UCSD-AML1 (cell line): ENCODE data around the gene MCIDAS.

Experiments used
- DNase-seq: peaks from one replicate; lab custom pipeline; 2025; ENCODE audit not compliant: unreplicated experiment; lab: John Stamatoyannopoulos, UW

The MCIDAS gene

DNA sequence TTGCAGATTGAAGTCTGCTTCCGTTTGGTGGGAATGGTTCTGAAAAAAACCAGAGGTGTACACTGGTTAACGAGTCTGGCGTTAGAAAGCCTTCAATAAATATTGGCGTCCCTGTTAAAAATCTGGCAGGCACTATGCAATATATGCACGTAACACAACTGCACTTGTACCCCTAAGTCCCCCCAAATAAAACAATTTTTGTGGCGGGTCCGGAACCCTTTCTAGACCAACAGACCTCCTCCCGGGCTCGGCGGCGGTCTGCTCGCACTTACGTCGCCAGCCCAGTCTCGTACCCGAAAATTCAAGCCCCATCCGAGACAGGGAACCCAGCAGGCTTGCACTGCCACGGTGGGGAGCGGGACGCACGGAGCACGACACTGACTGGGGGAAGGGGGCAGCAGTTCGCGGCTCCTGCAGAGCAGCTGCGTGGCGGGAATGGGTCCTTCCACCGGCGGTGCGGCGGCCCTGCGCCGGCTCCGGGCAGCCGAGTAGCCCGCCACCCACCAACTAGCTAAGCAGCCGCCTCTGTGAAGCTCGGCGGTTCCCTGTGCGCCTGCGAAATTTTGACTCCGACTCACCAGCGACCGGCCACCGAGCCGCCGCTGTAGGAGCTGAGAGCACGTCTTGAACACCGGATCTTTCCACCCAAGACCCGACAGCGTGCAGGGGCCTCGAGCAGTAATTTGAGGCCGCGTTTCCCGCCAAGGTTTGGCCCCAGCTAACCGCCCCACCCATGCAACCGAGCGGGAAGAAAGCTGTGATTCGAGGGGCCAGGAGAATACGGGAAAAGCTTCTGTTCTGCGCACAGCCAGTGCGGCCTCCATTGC, 3.9 kb downstream of the MCIDAS start:
- DNase-seq = no peak

DNA sequence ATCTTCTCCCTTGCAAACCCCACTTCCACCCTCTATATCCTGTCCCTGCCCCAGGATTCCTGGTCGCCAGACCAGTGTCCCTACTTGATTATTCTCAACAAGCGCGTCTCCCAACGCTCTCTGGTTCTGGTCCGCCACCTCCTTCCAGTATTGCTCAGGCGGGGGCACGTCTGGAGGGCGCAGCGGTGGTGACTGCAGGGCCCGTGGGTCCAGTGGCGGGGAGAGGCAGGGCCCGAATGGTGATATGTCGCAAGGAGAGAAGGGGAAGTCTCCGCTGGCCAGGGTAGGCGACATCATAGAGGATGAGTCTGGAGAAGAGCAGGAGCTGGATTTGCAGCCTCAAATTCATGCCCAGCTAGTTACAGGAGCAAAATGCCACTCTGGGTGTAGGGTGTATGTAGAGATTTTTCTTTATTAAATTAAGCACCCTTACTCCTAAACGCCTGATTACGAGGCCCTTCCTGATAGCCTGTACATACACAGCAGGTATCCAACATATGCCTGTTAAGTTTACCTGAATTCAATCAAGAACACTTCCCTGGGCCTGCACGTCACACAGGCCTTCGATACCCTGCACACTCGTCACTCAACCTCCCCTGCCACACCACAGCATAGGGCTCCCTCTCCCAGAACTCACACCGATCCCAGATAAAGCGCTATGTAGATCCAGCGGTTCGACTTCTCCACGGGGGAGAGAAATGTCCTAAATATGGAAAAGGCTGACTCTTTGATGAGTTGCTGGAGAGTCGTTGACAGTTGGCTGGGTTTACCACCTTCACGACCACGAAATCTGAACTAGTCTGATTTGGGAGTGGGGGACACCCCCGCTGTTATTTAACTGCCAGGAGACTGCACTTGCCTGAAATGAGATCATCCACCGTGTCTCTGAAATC, 4.8 kb downstream of the MCIDAS start:
- DNase-seq = no peak

DNA sequence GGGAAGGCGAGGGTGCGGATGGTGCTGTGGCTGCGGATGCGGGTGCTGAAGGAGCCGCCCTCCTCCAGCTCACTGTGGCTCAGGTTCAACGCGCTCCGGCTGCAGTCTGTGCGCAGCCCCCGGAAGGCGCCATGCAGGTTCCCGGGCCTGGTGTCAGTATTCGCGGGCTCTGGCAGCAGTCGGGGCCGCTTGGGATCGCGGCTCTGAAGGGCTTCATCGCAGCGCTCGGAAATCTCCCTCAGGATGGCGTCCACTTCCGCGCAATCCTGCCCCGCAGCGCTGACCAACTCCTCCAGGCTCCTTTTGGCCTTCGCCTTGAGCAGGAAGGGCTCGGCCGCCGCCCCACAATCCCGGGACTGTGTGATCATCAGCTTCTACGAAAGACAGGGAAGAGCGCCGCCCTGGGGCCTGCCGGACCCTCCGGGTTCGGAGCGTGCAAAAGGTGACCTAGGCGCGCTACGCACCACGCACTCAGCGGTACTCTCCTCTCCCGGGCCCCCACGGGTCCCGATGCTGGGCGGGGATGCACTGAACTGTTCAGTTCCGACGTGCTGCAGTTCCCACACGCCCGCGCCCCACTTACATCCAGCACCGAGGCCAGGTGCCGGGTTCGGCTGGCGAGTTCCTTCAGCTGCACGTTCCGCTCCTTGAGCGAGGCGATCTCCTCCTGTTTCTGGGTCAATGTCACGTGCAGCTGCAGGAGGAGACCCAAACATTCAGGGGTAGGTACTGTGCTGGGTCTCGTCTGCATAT, 6.5 kb downstream of the MCIDAS start:
- DNase-seq = no peak

DNA sequence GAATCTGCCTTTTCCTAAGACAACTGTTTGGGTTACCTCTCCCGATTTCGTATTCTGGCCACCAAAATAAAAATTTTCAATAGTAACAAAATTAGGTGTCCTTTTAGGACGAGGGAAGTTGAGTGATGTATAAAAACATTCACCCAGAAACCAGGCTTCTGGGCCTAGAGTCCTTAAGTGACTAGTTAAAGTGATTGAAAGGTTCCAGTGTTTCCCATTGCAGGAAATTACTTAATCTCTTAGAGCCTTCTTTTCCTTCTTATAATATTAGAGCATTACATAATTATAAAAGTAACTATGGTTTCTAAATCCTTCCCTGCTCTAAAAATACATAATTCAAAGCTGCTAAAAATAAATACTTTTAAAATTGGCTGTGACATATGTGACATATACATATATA, 7.3 kb downstream of the MCIDAS start:
- no peak for DNase-seq

DNA sequence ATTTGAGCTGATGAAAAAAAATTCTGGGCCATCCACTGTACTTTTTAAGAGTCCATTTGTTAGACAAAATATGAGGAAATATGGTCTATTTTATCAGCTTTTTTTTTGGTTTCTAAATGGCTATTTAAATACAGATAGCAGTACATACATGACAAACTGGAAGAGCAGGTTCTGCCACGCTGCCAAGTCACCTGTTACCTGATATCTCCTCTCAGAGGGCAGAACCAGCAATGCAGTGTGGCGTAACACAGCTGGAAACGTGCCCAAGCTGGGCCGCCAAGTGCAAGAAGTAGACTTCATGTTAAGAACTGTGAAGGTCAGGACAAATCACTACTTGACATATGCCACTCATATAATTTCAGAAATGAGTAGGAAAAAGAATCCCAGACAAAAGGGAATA, 8.1 kb downstream of the MCIDAS start:
- no peak for DNase-seq

DNA sequence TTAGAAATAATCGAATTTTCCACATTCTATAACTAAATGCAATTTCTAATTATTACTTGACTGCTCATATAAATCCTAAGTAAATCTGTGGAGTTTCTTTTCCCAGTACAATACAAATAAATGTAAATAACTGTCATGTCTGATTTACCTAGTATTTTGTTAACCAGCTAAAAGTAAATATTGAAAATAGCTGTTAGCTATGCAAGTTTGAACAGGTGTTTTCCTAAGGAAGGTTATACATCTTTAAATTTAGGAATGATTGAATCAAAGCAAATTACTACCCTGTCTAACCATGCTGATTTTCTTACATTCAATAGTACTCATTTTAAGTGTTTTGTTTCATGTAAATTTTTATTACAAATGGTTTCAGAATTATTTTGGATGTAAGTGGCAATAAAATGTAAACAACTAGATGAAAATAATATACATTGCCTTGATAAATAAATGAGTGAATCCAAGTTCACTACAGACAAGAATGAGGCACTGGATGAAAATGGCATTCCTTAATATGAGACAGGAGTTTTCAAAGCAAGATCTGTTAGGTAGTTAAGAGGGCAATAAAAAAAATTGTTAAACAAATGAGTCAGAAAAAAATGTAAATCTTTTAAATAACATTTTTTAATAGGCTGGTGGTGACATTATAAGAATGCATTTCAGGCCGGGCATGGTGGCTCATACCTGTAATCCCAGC, 15.8 kb downstream of the MCIDAS start:
- DNase-seq = no peak

DNA sequence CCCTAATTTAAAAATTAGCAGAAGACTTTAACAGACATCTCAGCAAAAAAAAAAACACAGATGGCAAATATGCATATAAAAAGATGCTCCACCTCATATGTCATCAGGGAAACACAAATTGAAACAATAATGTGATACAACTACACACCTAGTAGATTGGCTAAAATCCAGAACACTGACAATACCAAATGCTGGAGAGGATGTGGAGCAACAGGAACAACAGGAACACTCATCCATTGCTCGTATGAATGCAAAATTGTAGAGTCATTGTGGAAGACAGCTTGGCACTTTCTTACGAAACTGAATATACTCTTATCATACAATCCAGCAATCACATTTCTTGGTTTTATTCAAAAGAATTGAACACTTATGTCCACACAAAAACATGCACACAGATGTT, 22.1 kb downstream of the MCIDAS start:
- DNase-seq = no peak

DNA sequence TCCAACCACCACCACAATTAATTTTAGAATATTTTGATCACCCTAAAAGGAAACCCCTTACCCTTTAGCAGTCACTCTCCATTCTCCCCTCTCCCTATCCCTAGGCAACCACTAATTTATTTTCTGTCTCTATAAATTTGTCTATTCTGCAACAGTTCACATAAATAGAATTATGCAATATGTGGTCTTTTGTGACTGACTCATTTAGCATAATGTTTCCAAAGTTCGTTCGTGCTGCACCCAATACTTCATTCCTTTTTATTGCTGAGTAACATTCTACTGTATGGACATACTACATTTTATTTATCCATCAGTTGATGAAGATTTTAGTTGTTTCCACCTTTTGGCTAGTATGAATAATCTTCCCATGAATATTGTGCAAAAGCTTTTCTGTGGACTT, 36.0 kb downstream of the MCIDAS start:
- DNase-seq = no peak

DNA sequence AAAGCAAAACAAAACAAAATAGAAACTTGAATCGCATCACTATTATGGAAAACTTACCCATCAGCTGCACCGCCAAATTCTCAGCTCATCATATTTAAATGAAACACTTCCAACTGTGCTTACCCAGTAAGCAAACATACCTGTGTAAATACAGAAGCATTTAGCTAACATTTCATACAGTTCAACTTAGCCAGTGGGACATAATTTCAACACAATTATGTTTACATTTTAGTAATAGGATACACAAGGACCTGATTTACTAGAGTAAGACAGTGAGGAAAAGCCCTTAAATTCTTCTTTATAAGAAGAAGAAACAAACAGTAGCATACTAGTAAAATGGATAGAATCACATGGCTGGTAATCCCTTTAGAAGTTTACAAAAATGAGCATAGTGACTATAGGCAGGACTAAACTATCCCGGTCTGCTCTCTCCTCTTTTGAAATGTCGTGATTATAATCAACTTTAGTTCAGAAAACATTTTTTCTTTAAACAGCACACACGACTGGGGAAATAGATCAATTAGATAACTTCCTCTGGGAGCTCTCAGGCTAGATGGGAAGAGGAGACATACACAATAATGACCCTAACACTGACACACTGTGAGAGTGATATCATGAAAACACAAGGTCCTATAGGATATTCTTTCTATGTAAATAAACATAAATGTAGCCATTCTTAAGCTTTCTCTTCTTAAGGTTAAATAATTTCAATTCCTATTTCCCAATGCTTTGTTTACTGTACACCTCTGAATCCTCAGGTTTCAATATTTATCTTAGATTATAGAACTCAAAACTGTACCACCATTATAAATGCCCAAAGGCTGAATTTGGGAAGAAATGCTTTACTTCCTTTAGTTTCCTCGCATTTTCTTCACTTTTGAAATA, 38.2 kb downstream of the MCIDAS start:
- no peak for DNase-seq

DNA sequence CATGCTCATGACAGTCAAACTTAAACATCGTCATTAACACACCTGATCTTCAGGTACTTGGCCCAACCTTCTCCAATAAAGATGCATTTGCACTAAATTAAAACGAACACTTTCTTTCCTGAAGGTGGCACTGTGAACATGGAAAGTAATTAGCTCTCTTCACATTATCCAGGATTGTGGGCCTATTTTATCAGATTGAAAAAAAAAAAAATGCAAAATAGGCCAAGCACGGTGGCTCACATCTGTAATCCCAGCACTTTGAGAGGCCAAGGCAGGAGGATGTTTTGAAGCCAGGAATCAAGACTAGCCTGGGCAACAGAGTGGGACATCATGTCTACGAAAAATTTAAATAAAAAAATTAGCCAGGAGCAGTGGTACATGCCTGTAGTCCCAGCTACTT, 39.7 kb downstream of the MCIDAS start:
- DNase-seq = no peak

DNA sequence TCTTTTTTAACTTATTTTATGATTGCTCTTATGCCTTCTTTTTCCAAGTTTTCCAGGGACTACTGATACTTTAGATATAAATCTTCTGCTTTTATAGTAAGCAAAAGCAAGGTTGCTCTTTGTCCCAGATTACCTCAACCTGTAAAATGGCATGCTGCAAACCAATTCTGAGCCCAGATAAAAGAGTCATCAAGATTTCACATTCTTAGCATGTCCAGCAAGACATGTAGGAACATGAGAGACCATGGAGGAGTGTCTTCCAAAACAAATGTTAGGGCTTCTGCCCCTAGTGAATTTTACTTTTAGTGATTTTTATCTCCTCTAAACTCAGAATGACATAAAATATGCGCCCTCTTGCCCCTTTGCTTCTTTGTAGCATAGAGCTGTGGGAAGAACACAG, 47.1 kb downstream of the MCIDAS start:
- no peak for DNase-seq

DNA sequence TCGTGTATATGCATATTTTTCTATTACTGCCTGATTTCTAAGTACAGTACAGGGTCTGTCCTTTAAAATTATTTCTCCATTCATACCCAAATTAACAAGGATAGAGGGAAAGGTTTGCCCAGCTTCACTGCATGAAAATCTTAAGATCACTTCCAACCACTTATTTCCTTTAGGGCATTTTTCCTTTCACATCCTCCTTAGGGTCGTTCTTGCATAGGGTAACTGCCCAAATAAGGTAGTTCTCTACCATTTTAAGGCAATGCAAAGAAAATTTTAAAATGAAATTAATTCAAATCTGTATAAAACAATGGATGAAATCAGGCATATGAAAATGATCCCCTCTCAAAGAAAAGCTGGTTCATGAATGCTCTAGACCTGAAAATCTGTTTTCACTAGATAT, 50.0 kb downstream of the MCIDAS start:
- no peak for DNase-seq

DNA sequence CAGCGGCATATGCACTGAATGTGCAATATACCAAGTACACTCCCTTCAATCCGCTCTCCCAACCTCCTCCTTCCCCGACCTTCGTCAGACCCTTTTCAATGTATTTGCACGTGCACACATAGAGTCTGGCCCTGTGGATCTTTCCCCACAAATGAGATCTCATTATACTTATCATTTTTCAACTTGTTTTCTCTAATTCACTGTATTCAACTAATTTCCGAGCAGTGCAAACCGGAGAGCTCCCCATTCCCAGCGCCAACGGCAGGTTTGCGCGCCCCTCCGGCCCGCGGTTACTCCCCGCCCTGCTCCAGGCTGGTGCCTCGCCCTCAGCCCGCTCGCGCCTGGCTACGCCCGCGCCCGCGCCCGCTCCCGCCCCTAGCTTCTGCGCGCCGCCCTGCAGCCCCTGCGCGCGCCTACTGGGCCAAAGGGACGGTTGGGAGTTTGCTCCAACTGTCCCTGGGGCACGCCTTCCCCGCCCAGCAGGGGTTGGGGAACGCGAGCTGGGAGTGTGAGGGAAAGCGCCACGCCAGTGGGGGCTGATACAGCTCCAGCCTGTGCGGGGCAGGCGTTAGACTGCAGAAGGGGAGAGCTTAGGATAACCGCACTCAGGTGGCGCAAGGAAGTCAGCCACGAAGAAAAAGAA, 50.8 kb downstream of the MCIDAS start:
- DNase-seq = no peak

DNA sequence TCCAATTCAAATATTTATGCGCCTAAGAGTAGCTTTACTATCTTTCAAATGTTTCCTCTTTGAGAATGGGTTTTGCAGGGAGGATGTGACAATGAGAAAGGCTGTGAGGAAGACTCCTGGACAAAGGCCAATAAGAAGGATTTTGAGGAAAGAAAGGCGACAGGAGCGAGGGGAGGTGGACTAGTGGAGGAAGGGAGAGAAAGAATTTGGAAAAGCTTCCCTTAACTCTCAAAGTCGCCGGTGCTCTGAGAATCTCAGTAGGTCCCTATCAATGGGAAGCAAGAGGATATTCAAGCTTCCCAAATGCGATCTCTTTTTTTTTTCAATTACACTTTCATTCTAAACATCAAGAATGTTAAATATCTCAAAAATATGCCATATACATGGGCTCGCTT, 51.3 kb downstream of the MCIDAS start:
- DNase-seq = no peak

DNA sequence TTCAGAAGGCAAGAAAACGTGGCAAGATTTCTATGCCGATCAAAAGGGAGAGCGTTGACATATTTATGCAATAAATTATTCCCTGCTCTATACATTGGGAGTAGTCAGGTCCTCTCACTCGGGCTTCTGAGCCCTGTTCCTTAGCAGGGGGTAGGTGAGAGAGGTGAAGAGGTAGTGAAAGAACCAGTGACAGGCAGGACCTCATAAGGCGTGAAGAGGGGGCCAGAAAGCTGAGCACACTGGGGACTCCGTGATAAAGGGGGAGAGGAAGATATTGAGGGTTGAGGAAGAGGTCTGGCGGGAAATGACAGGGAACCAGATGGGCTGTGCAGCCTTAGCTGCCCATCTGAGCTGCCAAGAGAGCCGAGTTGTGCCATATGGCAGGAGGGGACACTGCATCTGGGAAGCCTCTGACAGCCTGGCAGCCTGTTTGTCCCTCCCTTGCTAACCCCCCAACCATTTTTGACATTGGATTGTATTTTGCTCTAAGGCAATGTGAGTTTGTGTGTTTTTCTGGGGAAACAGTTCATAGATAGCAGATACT, 53.4 kb downstream of the MCIDAS start:
- DNase-seq = no peak

DNA sequence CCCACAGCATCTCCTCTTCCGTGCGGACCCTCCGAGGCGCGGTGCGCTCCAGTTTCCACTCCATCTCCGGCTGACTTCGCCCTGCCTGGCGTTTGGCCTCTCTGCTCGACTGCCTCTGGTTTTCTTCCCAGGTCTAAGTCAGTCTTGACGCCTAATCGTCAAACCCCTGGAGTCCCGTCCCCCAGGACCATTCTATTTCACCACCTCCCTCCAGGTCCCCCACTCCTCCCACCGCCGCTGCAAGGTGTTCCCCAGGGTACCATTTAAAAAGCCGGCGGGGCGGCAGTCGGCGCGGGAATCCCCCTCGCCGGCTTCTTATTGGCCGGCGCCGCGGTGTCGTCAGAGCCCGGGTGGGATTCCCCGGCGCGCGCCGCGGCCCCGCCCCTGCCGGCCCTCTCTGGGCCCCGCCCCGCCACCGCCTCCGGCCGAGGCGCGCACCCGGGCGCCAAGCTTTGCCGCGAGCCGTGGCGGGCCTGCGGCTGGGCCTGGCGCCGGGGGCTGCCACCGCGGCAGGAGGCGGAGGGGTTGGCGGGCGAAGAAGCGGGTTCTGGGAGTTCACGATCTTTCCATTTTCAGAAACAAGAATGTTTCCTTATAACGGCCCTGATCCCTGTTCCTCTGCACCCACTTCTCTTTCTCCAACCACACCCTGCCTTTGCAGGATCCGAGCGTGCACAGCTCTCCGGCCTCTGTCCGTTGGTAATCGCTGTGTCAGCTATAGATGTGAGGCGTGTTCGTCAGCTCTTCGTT, 54.0 kb downstream of the MCIDAS start, which contains the start of gene CDC20B:
CDC20B (minus strand) TSS at position 241 of the 750 bp plus-strand sequence; CDS start at position 64, 177 bp downstream.
- peak; percentile 76 for DNase-seq

DNA sequence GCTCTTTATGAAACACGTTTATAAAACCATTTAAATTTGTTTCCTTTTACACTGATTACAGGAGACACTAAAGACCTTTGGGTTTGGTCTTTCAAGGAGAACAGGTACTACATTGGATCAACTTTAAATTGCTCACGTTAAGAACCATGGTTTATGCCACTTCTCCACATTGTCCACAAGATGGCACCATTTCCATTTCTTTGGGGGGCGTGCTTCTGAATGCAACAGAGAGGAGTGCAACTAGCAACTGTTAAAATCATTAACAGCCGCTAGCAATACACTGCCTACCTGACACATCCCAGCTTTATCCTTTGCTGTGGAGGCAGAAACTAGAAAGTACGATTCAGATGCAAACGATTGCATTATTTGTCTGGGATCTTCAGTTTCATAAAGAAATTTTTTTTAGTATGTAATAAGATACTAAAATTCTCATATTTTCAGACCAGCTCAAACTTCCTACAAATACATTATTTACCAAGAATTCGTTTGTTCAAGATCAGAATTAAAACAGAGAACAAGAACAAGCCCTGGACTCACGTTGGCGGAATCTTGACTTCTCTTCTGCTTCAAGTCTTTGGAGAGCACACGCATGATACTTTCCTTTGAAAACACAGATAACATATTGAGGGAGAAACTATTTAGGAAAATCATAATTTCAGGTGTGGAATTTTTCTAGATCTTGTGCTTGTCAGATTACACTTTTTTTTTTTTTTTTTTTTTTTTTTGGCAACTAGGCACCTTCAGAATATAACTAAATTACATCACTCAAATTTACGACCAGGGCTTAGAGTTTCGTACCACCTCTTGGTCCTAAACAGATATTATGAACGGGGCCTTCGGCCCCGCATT, 54.8 kb downstream of the MCIDAS start:
- no peak for DNase-seq
